Kidney (tissue), 14 donors: ENCODE results near the gene PLA2G2A. TPM values are rescaled to one million over a fixed set of nuclear protein-coding genes. Genes with fewer than 3 reads are reported as not detected.

ENCODE experiments used
- DNase-seq, 5 donors: peaks; one replicate each; pipeline ENCODE4 v3.0.0-alpha.2; 2013 to 2020
- FAIRE-seq: peaks from 2 replicates; lab custom pipeline; 2012; peaks lifted over from hg19 to GRCh38; lab: Jason Lieb, UNC
- H3K27ac ChIP-seq, 2 donors: one replicate each; pipeline ENCODE4 v1.7.0; 2013; ENCODE audit warnings: low read depth in 2 of 2, low read length in 2 of 2, inconsistent platforms in 1 of 2
- H3K27me3 ChIP-seq: one replicate; pipeline ENCODE4 v1.7.1; 2013; ENCODE audit warnings: low read length, inconsistent platforms; ENCODE audit not compliant: control insufficient read depth, insufficient read depth
- H3K36me3 ChIP-seq, 3 donors: one replicate each; pipeline versions ENCODE4 v1.7.0 to v1.7.1; 2013; ENCODE audit warnings: low read length in 3 of 3, control low read depth in 1 of 3, inconsistent platforms in 1 of 3; ENCODE audit not compliant: insufficient read depth in 3 of 3, control insufficient read depth in 2 of 3
- H3K4me1 ChIP-seq, 3 donors: one replicate each; pipeline versions ENCODE4 v1.7.0 to v1.7.1; 2013; ENCODE audit warnings: low read length in 3 of 3, inconsistent platforms in 1 of 3, low read depth in 1 of 3; ENCODE audit not compliant: control insufficient read depth in 2 of 3, insufficient read depth in 2 of 3
- H3K4me3 ChIP-seq, 3 donors: one replicate each; pipeline versions ENCODE4 v1.7.0 to v1.8.1; 2013; ENCODE audit warnings: low read length in 3 of 3, control low read depth in 1 of 3, inconsistent platforms in 1 of 3
- H3K9ac ChIP-seq, 3 donors: one replicate each; pipeline versions ENCODE4 v1.7.0 to v1.7.1; 2013; ENCODE audit warnings: low read length in 3 of 3, control low read depth in 1 of 3, inconsistent platforms in 1 of 3
- H3K9me3 ChIP-seq, 3 donors: one replicate each; pipeline versions ENCODE4 v1.7.0 to v1.7.1; 2013; ENCODE audit warnings: low read length in 3 of 3, control low read depth in 1 of 3, inconsistent platforms in 1 of 3; ENCODE audit not compliant: control insufficient read depth in 2 of 3, insufficient read depth in 1 of 3
- intact Hi-C: fragments of 100-400 bp; cut with DNase I; formaldehyde crosslinking; loops from one replicate; pipeline ENCODE4 v1.11.1; 2022
- polyA plus RNA-seq: library from polyadenylated mRNA; stranded (reverse); fragments of 350-450 nt; fragmentation: Illumina TruSeq; extraction: RNeasy Lipid Tissue Mini Kit (QIAGEN cat#74804); gene quantifications from one replicate; pipeline ENCODE4 v1.2.3, GENCODE V29; 2014; ENCODE audit warnings: low read depth, low replicate concordance; ENCODE audit not compliant: insufficient read depth
- total RNA-seq: library from RNA; stranded (reverse); fragmentation: NEBNext Ultra II Directional; extraction: Animal tissue kit (Norgen Biotek cat#: 25700); gene quantifications from one replicate; pipeline ENCODE4 v1.2.1, GENCODE V29; 2021
- TF ChIP-seq, protein P1 (sequence below): IDR thresholded peaks from 3 replicates; pipeline ENCODE4 v1.5.1; 2012; ENCODE audit warnings: mild to moderate bottlenecking, moderate library complexity, borderline replicate concordance; ENCODE audit not compliant: insufficient read depth; ENCODE audit errors: extremely low read depth
- donor health status: control.
- donor health status: control.
- donor health status: control.
- donor health status: control.
- donor health status: control.
- donor health status: DM: yes; HTN: yes; CAD: no.
- donor health status: Normal renal cell carcinoma (clear cell type).

The PLA2G2A gene
- total and polyA plus RNA-seq, 2 donors from 2014 or later, result 0.52 to 0.63 TPM

DNA sequence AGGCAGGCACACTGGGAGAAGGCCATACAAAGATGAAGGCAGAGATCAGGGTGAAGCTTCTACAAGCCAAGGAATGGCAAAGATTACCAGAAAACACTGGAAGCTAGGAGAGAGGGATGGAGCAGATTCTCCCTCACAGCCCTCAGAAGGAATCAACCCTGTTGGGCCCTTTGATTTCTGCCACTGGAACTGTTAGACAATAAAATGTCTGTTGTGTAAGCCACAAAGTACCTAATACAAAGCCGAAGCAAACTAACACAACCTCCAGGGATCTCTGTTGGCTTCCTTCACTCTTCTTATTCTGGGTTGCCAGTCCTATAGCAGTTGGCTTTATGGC, 1.7 kb upstream of the PLA2G2A start:
- Histone ChIP-seq H3K27me3 (no peaks in the 10 kb centered on the region), H3K4me3 (no peak overlapping the region), H3K9me3 (no peaks in the 10 kb centered on the region), H3K9ac (no peak overlapping the region), H3K27ac (no peak overlapping the region), H3K4me1 (no peaks in the 10 kb centered on the region), H3K36me3 (no peaks in the 10 kb centered on the region)
- FAIRE-seq, result no peak
- intact Hi-C loops, result no loop called here
- DNase-seq, result no peak
- TF ChIP-seq, protein P1, sequence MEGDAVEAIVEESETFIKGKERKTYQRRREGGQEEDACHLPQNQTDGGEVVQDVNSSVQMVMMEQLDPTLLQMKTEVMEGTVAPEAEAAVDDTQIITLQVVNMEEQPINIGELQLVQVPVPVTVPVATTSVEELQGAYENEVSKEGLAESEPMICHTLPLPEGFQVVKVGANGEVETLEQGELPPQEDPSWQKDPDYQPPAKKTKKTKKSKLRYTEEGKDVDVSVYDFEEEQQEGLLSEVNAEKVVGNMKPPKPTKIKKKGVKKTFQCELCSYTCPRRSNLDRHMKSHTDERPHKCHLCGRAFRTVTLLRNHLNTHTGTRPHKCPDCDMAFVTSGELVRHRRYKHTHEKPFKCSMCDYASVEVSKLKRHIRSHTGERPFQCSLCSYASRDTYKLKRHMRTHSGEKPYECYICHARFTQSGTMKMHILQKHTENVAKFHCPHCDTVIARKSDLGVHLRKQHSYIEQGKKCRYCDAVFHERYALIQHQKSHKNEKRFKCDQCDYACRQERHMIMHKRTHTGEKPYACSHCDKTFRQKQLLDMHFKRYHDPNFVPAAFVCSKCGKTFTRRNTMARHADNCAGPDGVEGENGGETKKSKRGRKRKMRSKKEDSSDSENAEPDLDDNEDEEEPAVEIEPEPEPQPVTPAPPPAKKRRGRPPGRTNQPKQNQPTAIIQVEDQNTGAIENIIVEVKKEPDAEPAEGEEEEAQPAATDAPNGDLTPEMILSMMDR, result no peak

DNA sequence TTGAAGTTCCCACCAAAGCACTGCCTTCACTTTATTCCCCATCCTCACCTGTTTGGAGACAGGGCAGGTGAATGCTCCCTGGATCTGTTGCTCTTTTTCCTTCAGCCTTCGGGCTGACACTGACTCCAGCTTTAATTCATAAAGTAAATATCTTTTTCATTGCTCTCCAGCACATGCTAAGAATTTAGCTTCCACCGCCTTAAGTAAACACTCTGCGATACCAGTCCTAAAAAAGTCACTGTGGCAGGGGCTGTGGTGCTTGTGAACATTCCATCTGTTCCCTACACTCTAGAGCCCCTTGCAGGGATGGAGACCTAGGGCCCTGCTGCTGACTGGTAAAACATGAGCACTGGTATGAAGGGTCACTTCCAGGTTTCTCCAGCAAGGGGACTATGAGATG, 896 bp upstream of the PLA2G2A start:
- H3K4me1 ChIP-seq, result no peaks in the 10 kb centered on the region
- no peaks in the 10 kb centered on the region for H3K27me3 ChIP-seq
- H3K9ac ChIP-seq, result no peak overlapping the region
- H3K27ac ChIP-seq, result no peak overlapping the region
- H3K9me3 ChIP-seq, result no peaks in the 10 kb centered on the region
- no peak overlapping the region for H3K4me3 ChIP-seq
- TF ChIP-seq, protein P1, result no peak
- no peak for FAIRE-seq
- no peaks in the 10 kb centered on the region for H3K36me3 ChIP-seq
- DNase-seq, result no peak
- intact Hi-C loops, result no loop called here

DNA sequence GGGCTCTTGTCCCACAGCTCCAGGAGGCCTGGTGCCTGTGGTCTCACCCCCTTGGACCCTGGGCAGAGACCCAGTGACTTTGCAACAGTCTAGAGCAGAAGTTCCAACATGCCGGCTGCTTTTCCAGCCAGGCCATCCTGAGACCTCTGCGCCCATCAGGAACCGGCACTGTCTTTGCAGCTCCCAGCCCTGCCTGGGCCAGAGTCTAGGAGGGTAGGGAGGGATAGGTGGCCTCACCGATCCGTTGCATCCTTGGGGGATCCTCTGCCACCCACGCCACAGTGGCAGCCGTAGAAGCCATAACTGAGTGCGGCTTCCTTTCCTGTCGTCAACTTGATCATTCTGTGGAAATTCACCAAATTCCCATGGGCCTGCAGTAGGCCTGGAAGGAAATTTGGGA, 1.3 kb downstream of the PLA2G2A start:
- Histone ChIP-seq H3K36me3 (no peaks in the 10 kb centered on the region), H3K9me3 (no peaks in the 10 kb centered on the region), H3K9ac (no peak overlapping the region), H3K27ac (no peak overlapping the region), H3K4me3 (no peak overlapping the region), H3K27me3 (no peaks in the 10 kb centered on the region), H3K4me1 (peaks cover 0 to 2% (median 0%) of the 10 kb centered on the region in 3 donors)
- no peak for DNase-seq
- no peak for FAIRE-seq
- intact Hi-C loops, result no loop called here
- TF ChIP-seq, protein P1, result no peak

DNA sequence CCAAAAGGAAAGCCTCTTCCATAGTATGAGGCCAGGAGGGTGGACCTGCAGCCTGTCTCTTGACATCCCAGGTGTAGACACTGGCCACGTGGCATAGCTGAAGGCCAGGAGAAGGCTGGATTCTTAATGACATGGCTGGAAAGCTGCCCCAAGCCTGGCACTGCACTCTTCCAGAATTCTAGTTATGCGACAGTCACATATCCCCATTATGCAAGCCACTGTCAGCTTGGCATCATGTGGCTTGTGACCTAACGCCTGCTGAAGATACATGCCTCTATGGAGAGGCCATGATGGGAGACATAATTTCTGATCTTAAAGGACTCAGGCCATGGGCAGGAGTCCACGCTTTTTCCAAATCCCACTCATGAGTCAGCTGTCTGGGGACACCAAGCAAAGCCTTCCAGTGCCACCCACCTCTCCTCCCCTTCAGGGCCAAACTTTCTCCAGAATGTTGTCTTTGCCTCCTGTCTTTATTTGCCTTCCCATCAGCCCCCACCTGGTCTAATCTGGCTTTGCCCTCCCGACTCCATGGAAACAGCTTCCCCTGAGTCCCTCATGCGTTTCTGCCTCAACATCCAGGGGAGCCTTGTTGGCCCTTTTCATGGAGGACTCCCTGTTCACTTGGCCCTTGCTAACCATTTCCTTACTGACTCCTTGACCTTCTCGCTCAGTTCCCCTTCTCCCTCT, 3.0 kb downstream of the PLA2G2A start:
- H3K9ac ChIP-seq, result no peak overlapping the region
- FAIRE-seq (no peak), DNase-seq (no peak)
- no peak overlapping the region for H3K27ac ChIP-seq
- peaks cover 0 to 2% (median 0%) of the 10 kb centered on the region in 3 donors for H3K4me1 ChIP-seq
- H3K4me3 ChIP-seq, result no peak overlapping the region
- TF ChIP-seq, protein P1, result no peak
- intact Hi-C loops, result no loop called here
- H3K36me3 ChIP-seq, result no peaks in the 10 kb centered on the region
- no peaks in the 10 kb centered on the region for H3K9me3 ChIP-seq
- no peaks in the 10 kb centered on the region for H3K27me3 ChIP-seq
